ENCODE data around the gene GRIA3.

Gene GRIA3

GRCh38 chrX:123442764-123443163, 258.7 kb downstream of the GRIA3 start:
- H3K36me3 Mint-ChIP-seq (ENCODE audit: low read depth): no peaks in the 10 kb centered on the region
- no peaks in the 10 kb centered on the region for H3K9me3 Mint-ChIP-seq
- no peaks in the 10 kb centered on the region for H3K27me3 Mint-ChIP-seq
- H3K27ac Mint-ChIP-seq: no peak overlapping the region
- H3K4me3 Mint-ChIP-seq: no peak overlapping the region
- H3K4me1 Mint-ChIP-seq (ENCODE audit: low read depth): no peaks in the 10 kb centered on the region
- intact Hi-C loops (cut with micrococcal nuclease): no loop called here

GRCh38 chrX:123447506-123447905, 263.4 kb downstream of the GRIA3 start:
- no peak overlapping the region for H3K27ac Mint-ChIP-seq

GRCh38 chrX:123449335-123449734, 265.3 kb downstream of the GRIA3 start:
- Mint-ChIP-seq H3K4me3 (no peak overlapping the region), H3K4me1 (ENCODE audit: low read depth) (no peaks in the 10 kb centered on the region), H3K27ac (no peak overlapping the region), H3K9me3 (no peaks in the 10 kb centered on the region), H3K27me3 (peaks cover 1% of the 10 kb centered on the region), H3K36me3 (ENCODE audit: low read depth) (no peaks in the 10 kb centered on the region)
- intact Hi-C loops (cut with micrococcal nuclease): no loop called here

More at GRCh38 chrX:123447506-123447905, 263.4 kb downstream of the GRIA3 start:
- no peaks in the 10 kb centered on the region for H3K4me1 Mint-ChIP-seq (ENCODE audit: low read depth)
- H3K36me3 Mint-ChIP-seq (ENCODE audit: low read depth): no peaks in the 10 kb centered on the region
- H3K27me3 Mint-ChIP-seq: no peaks in the 10 kb centered on the region
- H3K9me3 Mint-ChIP-seq: no peaks in the 10 kb centered on the region
- no peak overlapping the region for H3K4me3 Mint-ChIP-seq
- intact Hi-C loops (cut with micrococcal nuclease): no loop called here

- no peaks in the 10 kb centered on the region for H3K36me3 Mint-ChIP-seq (ENCODE audit: low read depth)
These were observed 266.1 kb downstream of the GRIA3 start for GRCh38 chrX:123450222-123450621.

GRCh38 chrX:123454712-123455431, 270.8 kb downstream of the GRIA3 start:
- Mint-ChIP-seq H3K9me3 (no peaks in the 10 kb centered on the region), H3K4me1 (ENCODE audit: low read depth) (no peaks in the 10 kb centered on the region), H3K36me3 (ENCODE audit: low read depth) (no peaks in the 10 kb centered on the region), H3K4me3 (no peak overlapping the region), H3K27ac (no peak overlapping the region), H3K27me3 (peaks cover 1% of the 10 kb centered on the region)
- intact Hi-C loops (cut with micrococcal nuclease): no loop called here

More at GRCh38 chrX:123450222-123450621, 266.1 kb downstream of the GRIA3 start:
- Mint-ChIP-seq H3K4me1 (ENCODE audit: low read depth) (no peaks in the 10 kb centered on the region), H3K9me3 (no peaks in the 10 kb centered on the region), H3K27ac (no peak overlapping the region), H3K4me3 (no peak overlapping the region), H3K27me3 (peaks cover 1% of the 10 kb centered on the region)
- intact Hi-C loops (cut with micrococcal nuclease): no loop called here

GRCh38 chrX:123455693-123456092, 271.6 kb downstream of the GRIA3 start:
- H3K27me3 Mint-ChIP-seq: peaks cover 1% of the 10 kb centered on the region
- H3K27ac Mint-ChIP-seq: no peak overlapping the region
- no peaks in the 10 kb centered on the region for H3K4me1 Mint-ChIP-seq (ENCODE audit: low read depth)
- H3K9me3 Mint-ChIP-seq: no peaks in the 10 kb centered on the region
- intact Hi-C loops (cut with micrococcal nuclease): no loop called here
- H3K4me3 Mint-ChIP-seq: no peak overlapping the region
- H3K36me3 Mint-ChIP-seq (ENCODE audit: low read depth): no peaks in the 10 kb centered on the region

GRCh38 chrX:123464709-123465108, 280.6 kb downstream of the GRIA3 start:
- no peaks in the 10 kb centered on the region for H3K9me3 Mint-ChIP-seq
- H3K27me3 Mint-ChIP-seq: no peaks in the 10 kb centered on the region
- no peaks in the 10 kb centered on the region for H3K36me3 Mint-ChIP-seq (ENCODE audit: low read depth)
- intact Hi-C loops (cut with micrococcal nuclease): no loop called here
- no peaks in the 10 kb centered on the region for H3K4me1 Mint-ChIP-seq (ENCODE audit: low read depth)
- H3K27ac Mint-ChIP-seq: no peak overlapping the region
- no peak overlapping the region for H3K4me3 Mint-ChIP-seq

- no peaks in the 10 kb centered on the region for H3K9me3 Mint-ChIP-seq
- intact Hi-C loops (cut with micrococcal nuclease): no loop called here
- no peak overlapping the region for H3K4me3 Mint-ChIP-seq
These were observed 284.4 kb downstream of the GRIA3 start for GRCh38 chrX:123468481-123468880.

GRCh38 chrX:123475068-123475724, 291.1 kb downstream of the GRIA3 start:
- Mint-ChIP-seq H3K9me3 (no peaks in the 10 kb centered on the region), H3K36me3 (ENCODE audit: low read depth) (no peaks in the 10 kb centered on the region), H3K27ac (no peak overlapping the region), H3K4me1 (ENCODE audit: low read depth) (no peaks in the 10 kb centered on the region), H3K27me3 (no peaks in the 10 kb centered on the region), H3K4me3 (no peak overlapping the region)
- intact Hi-C loops (cut with micrococcal nuclease): no loop called here

More at GRCh38 chrX:123468481-123468880, 284.4 kb downstream of the GRIA3 start:
- no peak overlapping the region for H3K27ac Mint-ChIP-seq
- H3K27me3 Mint-ChIP-seq: no peaks in the 10 kb centered on the region
- H3K4me1 Mint-ChIP-seq (ENCODE audit: low read depth): no peaks in the 10 kb centered on the region
- no peaks in the 10 kb centered on the region for H3K36me3 Mint-ChIP-seq (ENCODE audit: low read depth)

GRCh38 chrX:123476611-123477219, 292.6 kb downstream of the GRIA3 start:
- Mint-ChIP-seq H3K27ac (no peak overlapping the region), H3K36me3 (ENCODE audit: low read depth) (no peaks in the 10 kb centered on the region), H3K4me3 (no peak overlapping the region), H3K9me3 (no peaks in the 10 kb centered on the region), H3K27me3 (no peaks in the 10 kb centered on the region), H3K4me1 (ENCODE audit: low read depth) (no peaks in the 10 kb centered on the region)
- intact Hi-C loops (cut with micrococcal nuclease): no loop called here

- no peak overlapping the region for H3K27ac Mint-ChIP-seq
- no peaks in the 10 kb centered on the region for H3K9me3 Mint-ChIP-seq
- no peaks in the 10 kb centered on the region for H3K4me1 Mint-ChIP-seq (ENCODE audit: low read depth)
- no peaks in the 10 kb centered on the region for H3K36me3 Mint-ChIP-seq (ENCODE audit: low read depth)
- no peaks in the 10 kb centered on the region for H3K27me3 Mint-ChIP-seq
- intact Hi-C loops (cut with micrococcal nuclease): no loop called here
- H3K4me3 Mint-ChIP-seq: no peak overlapping the region
These were observed 293.6 kb downstream of the GRIA3 start for GRCh38 chrX:123477673-123478072.

GRCh38 chrX:123481913-123482851, 298.1 kb downstream of the GRIA3 start:
- H3K4me3 Mint-ChIP-seq: no peak overlapping the region
- no peaks in the 10 kb centered on the region for H3K9me3 Mint-ChIP-seq
- intact Hi-C loops (cut with micrococcal nuclease): no loop called here
- H3K4me1 Mint-ChIP-seq (ENCODE audit: low read depth): no peaks in the 10 kb centered on the region
- H3K27ac Mint-ChIP-seq: no peak overlapping the region
- no peaks in the 10 kb centered on the region for H3K36me3 Mint-ChIP-seq (ENCODE audit: low read depth)
- no peaks in the 10 kb centered on the region for H3K27me3 Mint-ChIP-seq

- no peaks in the 10 kb centered on the region for H3K4me1 Mint-ChIP-seq (ENCODE audit: low read depth)
- no peaks in the 10 kb centered on the region for H3K9me3 Mint-ChIP-seq
- intact Hi-C loops (cut with micrococcal nuclease): no loop called here
- no peak overlapping the region for H3K27ac Mint-ChIP-seq
- H3K27me3 Mint-ChIP-seq: no peaks in the 10 kb centered on the region
- H3K4me3 Mint-ChIP-seq: no peak overlapping the region
- no peaks in the 10 kb centered on the region for H3K36me3 Mint-ChIP-seq (ENCODE audit: low read depth)
These were observed 302.2 kb downstream of the GRIA3 start for GRCh38 chrX:123486297-123486696.

Measured in dendritic cell treated with granulocyte-macrophage colony-stimulating factor and Interleukin-4, amounts not matched to agents 40 ng/mL and 50 ng/mL, for 4 days (primary cell).